ENCODE measurements around the gene GJA4. TPM values are rescaled to one million over a fixed set of nuclear protein-coding genes. Genes with fewer than 3 reads are reported as not detected.
A peak's percentile ranks its signal among the peaks of the same experiment; 100 is the strongest.

GJA4 gene
- total RNA-seq, 1 experiment from 2014 or later: 1.4 TPM

- Histone ChIP-seq H2BK15ac (ENCODE audit: low read depth, low read length) (no peak overlapping the region), H2AK5ac (ENCODE audit: insufficient read length, low read length) (no peak overlapping the region), H2AFZ (ENCODE audit: low read length) (no peak overlapping the region), H2BK20ac (ENCODE audit: low read depth, low read length, poor library complexity, severe bottlenecking) (no peak overlapping the region), H3K9ac (ENCODE audit: extremely low read depth, insufficient read length, low read length) (no peak overlapping the region), H3K23ac (ENCODE audit: insufficient read length, low read depth, low read length) (no peak overlapping the region), H3K56ac (ENCODE audit: insufficient read length, low read depth, low read length) (no peak overlapping the region), H4K20me1 (ENCODE audit: control insufficient read depth, insufficient read depth, insufficient read length) (no peaks in the 10 kb centered on the region), H3K4me1 (ENCODE audit: insufficient read depth, low read length) (peaks cover 3% of the 10 kb centered on the region; the same call in 1 of the 2 replicates), H4K91ac (ENCODE audit: insufficient read length, low read depth, low read length) (no peak overlapping the region), H3K27ac (ENCODE audit: insufficient read length, low read depth, low read length) (no peak overlapping the region), H3K79me2 (ENCODE audit: insufficient read depth, low read length) (no peaks in the 10 kb centered on the region), H3K4ac (ENCODE audit: low read depth, low read length) (no peak overlapping the region), H4K5ac (ENCODE audit: insufficient read length, low read depth, low read length) (no peak overlapping the region), H3K27me3 (ENCODE audit: insufficient read depth, low read length) (no peaks in the 10 kb centered on the region; the same call in 1 of the 2 replicates), H3K9me3 (ENCODE audit: control insufficient read depth, low read depth, low read length) (no peaks in the 10 kb centered on the region), H2BK120ac (ENCODE audit: low read depth, low read length, poor library complexity, severe bottlenecking) (no peak overlapping the region), H3K18ac (ENCODE audit: insufficient read length, low read depth, low read length) (no peak overlapping the region), H3K23me2 (ENCODE audit: insufficient read length, low read depth, low read length, poor library complexity, severe bottlenecking) (no peaks in the 10 kb centered on the region), H3T11ph (ENCODE audit: low read length) (no peak overlapping the region), H2BK12ac (ENCODE audit: insufficient read length, low read depth, low read length) (no peak overlapping the region), H3K4me2 (ENCODE audit: insufficient read depth, insufficient read length, low read length) (peak overlapping the region; percentile 17), H3K14ac (ENCODE audit: insufficient read depth, low read length) (no peak overlapping the region), H2BK5ac (ENCODE audit: insufficient read length, low read length) (no peak overlapping the region), H4K8ac (replicated peaks; ENCODE audit: insufficient read length, low read depth, low read length) (no peak overlapping the region), H3K79me1 (ENCODE audit: insufficient read depth, low read depth, low read length, poor library complexity, severe bottlenecking) (no peaks in the 10 kb centered on the region)
- WGBS (ENCODE audit: extremely low coverage, insufficient read length, low lambda C conversion rate): no CpG with 5 or more reads among the region's 10 CpGs
- Mint-ChIP-seq H3K4me3 (peak overlapping the region; percentile 60 to 79), H3K36me3 (ENCODE audit: insufficient read depth in 1 of 3, low read depth in 3 of 3) (no peaks in the 10 kb centered on the region; a peak in 2 of 7 replicates), H3K27ac (peak overlapping the region in 1 of 3 experiments; percentile 78; a peak in 1 of 7 replicates), H3K27me3 (ENCODE audit: low read depth) (peaks cover 43% of the 10 kb centered on the region), H3K9me3 (no peaks in the 10 kb centered on the region; a peak in 2 of 5 replicates), H3K4me1 (peaks cover 20 to 22% of the 10 kb centered on the region in 2 experiments)
- TF ChIP-seq, protein P1, sequence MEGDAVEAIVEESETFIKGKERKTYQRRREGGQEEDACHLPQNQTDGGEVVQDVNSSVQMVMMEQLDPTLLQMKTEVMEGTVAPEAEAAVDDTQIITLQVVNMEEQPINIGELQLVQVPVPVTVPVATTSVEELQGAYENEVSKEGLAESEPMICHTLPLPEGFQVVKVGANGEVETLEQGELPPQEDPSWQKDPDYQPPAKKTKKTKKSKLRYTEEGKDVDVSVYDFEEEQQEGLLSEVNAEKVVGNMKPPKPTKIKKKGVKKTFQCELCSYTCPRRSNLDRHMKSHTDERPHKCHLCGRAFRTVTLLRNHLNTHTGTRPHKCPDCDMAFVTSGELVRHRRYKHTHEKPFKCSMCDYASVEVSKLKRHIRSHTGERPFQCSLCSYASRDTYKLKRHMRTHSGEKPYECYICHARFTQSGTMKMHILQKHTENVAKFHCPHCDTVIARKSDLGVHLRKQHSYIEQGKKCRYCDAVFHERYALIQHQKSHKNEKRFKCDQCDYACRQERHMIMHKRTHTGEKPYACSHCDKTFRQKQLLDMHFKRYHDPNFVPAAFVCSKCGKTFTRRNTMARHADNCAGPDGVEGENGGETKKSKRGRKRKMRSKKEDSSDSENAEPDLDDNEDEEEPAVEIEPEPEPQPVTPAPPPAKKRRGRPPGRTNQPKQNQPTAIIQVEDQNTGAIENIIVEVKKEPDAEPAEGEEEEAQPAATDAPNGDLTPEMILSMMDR (conservative IDR thresholded peaks at IDR 0.05): no peak
- DNase-seq: no peak
These were observed 375 bp upstream of the GJA4 start for GRCh38 chr1:34792424-34792823.
